H54 (cell line): ENCODE measurements around the gene PADI6.

Experiments used
- DNase-seq: peaks from one replicate; pipeline ENCODE4 v3.0.0; 2011; ENCODE audit warnings: low spot score, mixed read lengths; ENCODE audit not compliant: insufficient read length
- FAIRE-seq: peaks from 3 replicates; lab custom pipeline; 2011; peaks lifted over from hg19 to GRCh38; lab: Jason Lieb, UNC
- POLR2A ChIP-seq: IDR thresholded peaks from 2 replicates; pipeline ENCODE4 v1.6.1; 2011; ENCODE audit warnings: low read depth, mild to moderate bottlenecking, low read length

Gene PADI6

GRCh38 chr1:17439250-17440073 is 67.5 kb downstream of the PADI6 start, which contains the start of gene RCC2:
TSS of gene RCC2 (minus strand) at chr1:17439677. CDS start at chr1:17438514, 1,163 bp downstream.
- FAIRE-seq (no peak), DNase-seq (no peak)
- 0 out of 2 replicates have a peak, but pooled peaks have one; percentile 31 for TF ChIP-seq POLR2A

- DNase-seq (no peak), FAIRE-seq (no peak)
- TF ChIP-seq POLR2A, result no peak
Measured at GRCh38 chr1:17440074-17440826, 68.3 kb downstream of the PADI6 start.

GRCh38 chr1:17440827-17441168 is 68.8 kb downstream of the PADI6 start:
- FAIRE-seq (no peak), DNase-seq (no peak)
- no peak for TF ChIP-seq POLR2A

GRCh38 chr1:17441265-17441992 is 69.4 kb downstream of the PADI6 start:
- FAIRE-seq (no peak), DNase-seq (no peak)
- TF ChIP-seq POLR2A, result no peak

GRCh38 chr1:17441993-17442357 is 70.0 kb downstream of the PADI6 start:
- no peak for TF ChIP-seq POLR2A
- no peak for FAIRE-seq
- no peak for DNase-seq

- TF ChIP-seq POLR2A, result no peak
- FAIRE-seq, result no peak
- no peak for DNase-seq
Measured at GRCh38 chr1:17442841-17443240, 70.8 kb downstream of the PADI6 start.

- DNase-seq (no peak), FAIRE-seq (no peak)
- TF ChIP-seq POLR2A, result no peak
Measured at GRCh38 chr1:17447501-17447992, 75.6 kb downstream of the PADI6 start.
